Anterior cingulate cortex (tissue), 58 donors: ENCODE data around the gene MVD.
"Not testable (repeated sequence)": the region's sequence is repeated elsewhere in the genome, so short reads cannot be mapped to it uniquely, and the experiment has no call there.

ENCODE experiments used
- DNase-seq, 58 donors: peaks; one replicate each; lab custom pipeline; 2025; lab: John Stamatoyannopoulos, UW

MVD gene

GRCh38 chr16:88614818-88615580 is 47.9 kb downstream of the MVD start:
- no peak for DNase-seq

- no peak for DNase-seq
Observed at GRCh38 chr16:88613911-88614817, 48.7 kb downstream of the MVD start.

- no peak for DNase-seq
Observed at GRCh38 chr16:88613293-88613692, 49.6 kb downstream of the MVD start.

- peak in 17 of 58 donors; percentile 6 to 55 (median 27) for DNase-seq
Observed at GRCh38 chr16:88610909-88611812, 51.7 kb downstream of the MVD start.

DNA sequence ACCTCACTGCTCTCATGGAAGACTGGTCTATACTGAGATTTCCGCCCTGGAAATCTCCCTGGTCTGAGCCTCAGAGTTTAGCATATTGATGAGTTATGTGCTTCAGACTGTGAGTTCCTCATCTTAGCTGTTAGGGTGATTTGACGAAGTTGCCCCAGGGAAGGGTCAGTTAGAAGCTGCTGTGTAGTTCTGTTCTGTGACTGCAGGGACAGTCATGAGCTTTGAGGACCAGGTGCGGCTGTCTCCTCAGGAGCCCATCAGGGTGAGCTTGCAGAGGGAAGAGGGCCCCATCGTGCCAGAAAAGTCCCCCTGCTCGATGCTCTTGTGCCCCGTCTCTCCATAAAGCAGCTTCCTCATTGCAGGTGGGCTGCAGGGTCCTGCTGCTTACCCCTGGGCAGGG is 52.8 kb downstream of the MVD start:
- no peak for DNase-seq

DNA sequence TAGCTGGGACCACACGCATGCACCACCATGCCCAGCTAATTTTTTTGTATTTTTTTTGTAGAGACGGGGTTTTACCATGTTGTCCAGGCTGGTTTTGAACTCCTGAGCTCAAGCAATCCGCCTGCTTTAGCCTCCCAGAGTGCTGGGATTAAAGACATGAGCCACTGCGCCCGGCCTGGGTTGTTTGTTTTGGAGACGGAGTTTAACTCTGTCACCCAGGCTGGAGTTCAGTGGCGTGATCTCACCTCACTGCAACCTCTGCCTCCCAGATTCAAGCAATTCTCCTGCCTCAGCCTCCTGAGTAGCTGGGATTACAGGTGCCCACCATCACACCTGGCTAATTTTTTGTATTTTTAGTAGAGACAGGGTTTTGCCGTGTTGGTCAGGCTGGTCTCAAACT is 53.5 kb downstream of the MVD start:
- DNase-seq = not testable (repeated sequence)

GRCh38 chr16:88608076-88608475 is 54.8 kb downstream of the MVD start:
- no peak for DNase-seq

- peak in 25 of 58 donors; percentile 4 to 71 (median 28) for DNase-seq
Observed at GRCh38 chr16:88606148-88606757, 56.6 kb downstream of the MVD start.

GRCh38 chr16:88605186-88606147 is 57.4 kb downstream of the MVD start:
- DNase-seq = no peak

- no peak for DNase-seq
Observed at GRCh38 chr16:88602091-88602490, 60.8 kb downstream of the MVD start.
